ENCODE measurements around the gene MPST.

Gene MPST

DNA sequence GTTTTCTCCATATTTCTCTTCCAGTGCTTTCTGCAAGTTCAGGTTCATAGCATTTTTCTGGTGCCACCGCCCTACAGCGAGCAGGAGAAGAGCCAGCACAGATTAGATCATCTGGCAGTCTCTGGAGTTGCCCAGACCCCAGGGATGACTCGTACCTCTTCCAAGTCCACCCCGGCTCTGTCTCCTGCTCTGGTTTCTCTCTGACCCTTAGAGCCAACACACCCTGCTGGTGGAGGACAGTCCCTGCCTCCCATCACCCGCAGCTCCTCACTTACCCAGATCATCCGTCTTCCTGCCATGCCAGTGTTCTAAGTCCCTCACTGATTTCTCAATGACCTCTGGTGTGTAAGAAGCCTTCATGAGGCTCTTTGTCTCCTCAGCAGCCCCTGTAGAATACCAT is 28.3 kb upstream of the MPST start:
- ATAC-seq (no peak), DNase-seq (no peak)
- H3K4me3 Mint-ChIP-seq: no peak overlapping the region
- no peaks in the 10 kb centered on the region for H3K4me1 Mint-ChIP-seq
- H3K27me3 Mint-ChIP-seq: peaks cover 51% of the 10 kb centered on the region
- peaks cover 8 to 10% of the 10 kb centered on the region in 2 donors for H3K9me3 Mint-ChIP-seq
- H3K27ac Mint-ChIP-seq: no peak overlapping the region

DNA sequence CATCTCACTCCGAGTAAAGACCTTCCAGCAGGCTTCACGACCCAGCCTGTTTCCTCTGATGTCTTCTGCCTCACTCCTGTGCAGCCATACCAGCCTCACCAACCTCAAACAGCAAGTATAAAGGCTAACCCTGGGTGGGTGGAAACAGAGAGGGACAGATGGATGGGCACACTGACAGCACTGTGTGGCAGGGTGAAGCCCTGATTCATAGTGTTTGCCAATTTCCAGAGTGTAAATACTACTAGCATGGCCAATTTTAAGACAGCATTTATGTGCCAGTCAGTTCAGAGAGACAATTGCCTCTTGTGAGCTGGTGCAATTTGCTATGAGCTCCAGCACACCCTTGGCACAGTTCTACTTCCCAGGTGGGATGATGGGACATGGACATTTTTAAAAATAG is 21.8 kb upstream of the MPST start:
- no peak for ATAC-seq
- no peak overlapping the region for H3K4me3 Mint-ChIP-seq
- H3K4me1 Mint-ChIP-seq: no peaks in the 10 kb centered on the region
- H3K27me3 Mint-ChIP-seq: peaks cover 15% of the 10 kb centered on the region
- H3K27ac Mint-ChIP-seq: no peak overlapping the region
- no peaks in the 10 kb centered on the region for H3K9me3 Mint-ChIP-seq
- DNase-seq: no peak

DNA sequence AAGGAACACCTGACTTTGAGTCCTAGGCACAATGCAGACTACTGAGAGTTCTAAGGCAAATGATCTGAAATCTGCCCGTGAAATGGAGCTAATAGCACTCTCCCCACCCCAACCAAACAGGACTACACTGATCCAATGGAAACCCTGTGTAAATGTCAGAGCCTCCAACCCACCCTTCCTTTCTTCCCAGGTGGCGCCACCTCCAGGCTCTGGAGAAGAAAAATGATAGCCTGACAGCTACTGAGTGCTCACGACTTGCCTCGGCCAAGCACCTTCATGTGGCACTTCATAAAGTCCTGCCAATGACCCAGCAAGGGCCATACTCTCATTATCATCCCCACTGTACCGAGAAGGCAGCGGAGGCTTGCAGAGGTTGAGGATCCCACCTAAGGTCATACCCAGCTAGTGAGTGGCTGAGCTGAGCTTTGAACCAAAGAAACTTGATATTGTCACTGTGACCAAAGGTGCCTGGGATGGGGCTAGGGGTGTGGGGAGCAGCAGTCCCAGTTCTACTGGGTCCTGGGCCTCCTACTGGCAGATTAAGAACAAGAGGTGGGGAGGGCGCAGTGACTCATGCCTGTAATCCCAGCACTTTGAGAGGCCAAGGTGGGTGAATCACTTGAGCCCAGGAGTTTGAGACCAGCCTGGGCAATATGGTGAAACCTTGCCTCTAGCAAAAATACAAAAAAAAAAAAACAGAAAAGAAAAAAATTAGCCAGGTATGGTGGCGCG is 20.8 kb upstream of the MPST start:
- ATAC-seq: no peak
- H3K27ac Mint-ChIP-seq: no peak overlapping the region

DNA sequence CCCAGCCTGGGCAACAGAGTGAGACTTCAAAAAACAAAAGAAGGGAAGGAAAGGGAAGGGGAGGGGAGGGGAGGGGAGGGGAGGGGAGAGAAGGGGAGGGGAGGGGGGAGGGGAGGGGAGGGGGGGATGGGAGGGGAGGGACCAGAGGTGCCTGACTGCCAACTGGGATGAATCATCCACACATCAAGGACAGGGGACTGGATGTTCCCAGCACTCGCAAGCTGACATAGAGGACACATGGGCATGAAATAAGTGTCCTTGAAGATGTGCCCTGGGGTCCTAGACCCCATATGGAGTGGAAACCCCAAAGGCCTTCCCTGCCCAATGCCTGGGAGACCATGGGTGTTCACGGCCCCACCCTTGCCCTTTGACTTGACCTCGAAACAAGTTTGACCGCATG is 20.1 kb upstream of the MPST start:
- DNase-seq (no peak), ATAC-seq (no peak)
- H3K4me3 Mint-ChIP-seq: no peak overlapping the region
- no peaks in the 10 kb centered on the region for H3K4me1 Mint-ChIP-seq
- no peak overlapping the region for H3K27ac Mint-ChIP-seq
- H3K9me3 Mint-ChIP-seq: no peaks in the 10 kb centered on the region
- peaks cover 26% of the 10 kb centered on the region for H3K27me3 Mint-ChIP-seq

More for the DNA sequence above, 20.8 kb upstream of the MPST start:
- Mint-ChIP-seq H3K4me3 (no peak overlapping the region), H3K4me1 (no peaks in the 10 kb centered on the region), H3K27me3 (peaks cover 22% of the 10 kb centered on the region), H3K9me3 (no peaks in the 10 kb centered on the region)
- DNase-seq: no peak

DNA sequence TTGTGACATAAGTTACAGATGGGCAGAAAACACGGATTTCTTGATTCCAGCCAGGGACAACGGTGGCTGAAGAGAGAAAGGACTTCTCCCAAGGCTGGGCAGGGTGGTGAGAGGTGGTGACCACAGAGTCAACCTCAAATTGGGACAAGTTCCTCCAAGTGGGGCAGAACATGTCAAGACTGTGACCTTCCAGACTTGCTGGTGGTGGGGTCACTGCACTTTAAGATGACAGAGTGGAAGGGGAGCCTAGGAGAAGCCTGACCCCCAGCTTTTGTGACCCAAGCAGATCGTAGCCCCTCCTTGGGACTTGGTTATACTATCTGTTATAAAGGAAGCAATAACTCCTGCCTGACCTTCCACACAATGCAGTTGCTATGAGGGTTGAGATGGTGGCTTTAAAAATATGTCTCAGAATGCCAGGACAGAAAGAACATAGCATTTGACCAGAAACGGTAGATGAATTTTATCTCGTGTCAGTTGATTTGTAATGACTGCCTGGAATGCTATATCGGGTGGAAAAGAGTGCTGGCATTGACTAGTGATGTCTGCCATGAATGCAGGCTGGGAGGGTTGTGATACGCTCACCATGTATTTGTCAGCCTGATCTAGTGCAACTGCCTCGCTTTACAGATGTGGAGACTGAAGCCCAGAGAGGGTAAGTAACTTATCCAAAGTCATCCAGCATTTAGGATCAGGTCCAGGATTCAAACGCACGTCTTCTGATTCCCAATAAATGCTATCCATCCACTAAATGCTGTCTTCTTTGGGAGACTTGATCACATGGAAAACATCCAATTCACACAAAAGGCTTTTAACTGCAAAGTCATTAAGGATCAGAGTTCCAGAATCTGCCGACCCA is 18.6 kb upstream of the MPST start:
- DNase-seq: no peak
- H3K27me3 Mint-ChIP-seq: peaks cover 26% of the 10 kb centered on the region
- no peak for ATAC-seq
- no peaks in the 10 kb centered on the region for H3K9me3 Mint-ChIP-seq
- no peak overlapping the region for H3K27ac Mint-ChIP-seq
- H3K4me1 Mint-ChIP-seq: no peaks in the 10 kb centered on the region
- H3K4me3 Mint-ChIP-seq: no peak overlapping the region

DNA sequence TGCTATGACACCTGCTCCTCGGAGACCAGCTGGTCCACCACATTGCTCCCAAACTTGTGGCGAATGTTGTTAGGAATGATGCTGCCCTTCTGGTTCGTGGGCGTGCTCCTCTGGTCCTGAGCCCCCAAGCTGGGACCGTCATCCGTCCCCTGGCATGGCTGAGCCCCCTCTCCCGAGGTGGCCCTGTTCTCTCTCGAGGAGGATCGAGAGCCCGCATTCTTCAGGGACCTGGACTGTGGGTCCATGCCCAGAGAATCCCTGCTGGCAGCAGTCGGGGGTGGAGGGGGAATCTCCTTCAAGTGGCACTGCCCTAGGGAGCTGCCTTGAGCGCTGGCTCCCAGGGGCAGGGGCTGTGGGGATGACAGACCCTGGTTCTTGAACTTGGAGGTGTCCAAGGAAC is 17.7 kb upstream of the MPST start:
- H3K9me3 Mint-ChIP-seq: no peaks in the 10 kb centered on the region
- H3K27me3 Mint-ChIP-seq: peaks cover 35% of the 10 kb centered on the region
- no peak overlapping the region for H3K27ac Mint-ChIP-seq
- no peak overlapping the region for H3K4me3 Mint-ChIP-seq
- ATAC-seq (no peak), DNase-seq (no peak)
- H3K4me1 Mint-ChIP-seq: no peaks in the 10 kb centered on the region

DNA sequence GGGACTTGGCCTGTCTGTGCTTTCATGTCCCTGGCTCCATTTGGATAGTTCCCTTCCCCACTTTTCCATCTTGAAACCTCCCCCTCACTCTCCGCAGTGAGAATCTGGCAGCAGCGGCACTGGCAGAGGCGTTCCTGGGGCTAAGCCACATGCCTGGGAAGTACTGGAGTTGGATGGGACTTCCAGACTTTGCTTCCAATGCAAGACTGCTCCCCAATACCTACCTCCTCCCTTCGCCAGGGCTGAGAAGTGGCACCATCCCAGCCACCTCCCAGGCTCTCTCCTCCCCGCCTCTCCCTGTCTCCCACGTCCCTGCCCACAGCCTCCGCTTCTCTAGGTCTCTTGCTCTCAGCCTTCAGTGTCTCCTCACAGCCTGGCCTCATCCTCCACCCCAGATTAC is 16.9 kb upstream of the MPST start:
- no peaks in the 10 kb centered on the region for H3K4me1 Mint-ChIP-seq
- peaks cover 44% of the 10 kb centered on the region for H3K27me3 Mint-ChIP-seq
- H3K4me3 Mint-ChIP-seq: no peak overlapping the region
- ATAC-seq: no peak
- no peak for DNase-seq
- H3K27ac Mint-ChIP-seq: no peak overlapping the region
- H3K9me3 Mint-ChIP-seq: no peaks in the 10 kb centered on the region

DNA sequence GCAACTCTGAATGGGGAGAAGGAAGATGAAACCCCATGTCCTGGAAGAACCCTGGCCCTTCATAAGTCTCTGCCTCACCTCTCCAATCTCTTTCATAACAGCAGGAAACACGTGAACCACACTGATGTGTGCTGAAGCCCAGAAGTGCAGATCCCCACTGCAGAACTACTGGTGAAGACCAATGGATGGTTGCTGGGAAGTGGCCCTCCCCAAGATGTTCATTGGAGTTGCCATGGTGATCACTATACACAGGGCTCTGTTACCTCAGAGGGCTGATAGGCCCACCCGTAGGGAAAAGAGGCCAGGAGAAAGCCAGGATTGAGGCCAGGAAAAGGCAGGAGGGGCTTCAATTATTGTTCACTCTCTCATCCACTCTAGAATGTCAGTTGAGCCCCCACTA is 11.9 kb upstream of the MPST start:
- DNase-seq: no peak
- Mint-ChIP-seq H3K27ac (no peak overlapping the region), H3K27me3 (peaks cover 64% of the 10 kb centered on the region)

DNA sequence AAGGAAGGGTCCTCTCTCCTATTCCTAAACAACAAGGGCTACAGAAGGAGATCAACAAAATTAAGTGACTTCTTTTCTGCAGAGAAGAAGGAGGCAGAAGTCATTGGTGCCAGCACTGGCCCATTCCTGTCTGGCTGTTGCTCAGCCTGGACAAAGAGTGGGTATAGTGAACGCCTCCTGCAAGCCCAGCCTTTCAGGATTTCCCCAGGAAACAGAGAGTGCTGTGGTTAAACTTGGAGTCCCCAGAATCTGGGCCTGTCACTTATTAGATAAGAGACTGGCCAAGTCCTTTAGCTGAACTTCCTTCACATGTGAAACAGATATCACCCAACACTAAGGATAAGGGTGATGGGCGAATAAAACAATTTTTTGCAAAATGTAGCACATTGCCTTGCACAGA is 11.2 kb upstream of the MPST start:
- Mint-ChIP-seq H3K27me3 (peaks cover 57% of the 10 kb centered on the region), H3K27ac (no peak overlapping the region)

More for the DNA sequence above, 11.9 kb upstream of the MPST start:
- H3K4me3 Mint-ChIP-seq: no peak overlapping the region
- no peak for ATAC-seq
- peaks cover 5% of the 10 kb centered on the region for H3K4me1 Mint-ChIP-seq
- H3K9me3 Mint-ChIP-seq: no peaks in the 10 kb centered on the region

DNA sequence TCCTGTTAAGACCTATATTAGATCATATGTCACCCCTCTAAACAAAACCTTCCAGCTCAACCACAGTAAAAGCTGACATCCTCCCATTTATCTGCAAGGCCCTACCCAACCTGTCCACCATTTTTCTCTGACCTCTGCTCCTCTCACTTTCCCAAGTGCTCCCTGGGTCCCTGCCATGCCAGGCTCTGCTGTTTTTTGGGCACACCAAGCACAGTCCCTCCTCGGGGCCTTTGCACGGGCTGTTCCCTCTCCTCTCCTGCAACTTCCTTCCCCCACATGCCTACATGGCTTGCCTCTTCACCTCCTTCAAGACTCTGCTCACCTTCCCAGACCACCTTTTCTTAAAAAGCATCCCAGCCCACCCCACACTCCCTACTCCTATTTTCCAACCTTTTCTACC is 10.1 kb upstream of the MPST start:
- H3K4me3 Mint-ChIP-seq: no peak overlapping the region
- ATAC-seq (no peak), DNase-seq (no peak)
- H3K9me3 Mint-ChIP-seq: no peaks in the 10 kb centered on the region
- peaks cover 5% of the 10 kb centered on the region for H3K4me1 Mint-ChIP-seq
- H3K27ac Mint-ChIP-seq: no peak overlapping the region
- H3K27me3 Mint-ChIP-seq: peaks cover 45% of the 10 kb centered on the region

More for the DNA sequence above, 11.2 kb upstream of the MPST start:
- DNase-seq (no peak), ATAC-seq (no peak)
- Mint-ChIP-seq H3K9me3 (no peaks in the 10 kb centered on the region), H3K4me1 (peaks cover 5% of the 10 kb centered on the region), H3K4me3 (no peak overlapping the region)

DNA sequence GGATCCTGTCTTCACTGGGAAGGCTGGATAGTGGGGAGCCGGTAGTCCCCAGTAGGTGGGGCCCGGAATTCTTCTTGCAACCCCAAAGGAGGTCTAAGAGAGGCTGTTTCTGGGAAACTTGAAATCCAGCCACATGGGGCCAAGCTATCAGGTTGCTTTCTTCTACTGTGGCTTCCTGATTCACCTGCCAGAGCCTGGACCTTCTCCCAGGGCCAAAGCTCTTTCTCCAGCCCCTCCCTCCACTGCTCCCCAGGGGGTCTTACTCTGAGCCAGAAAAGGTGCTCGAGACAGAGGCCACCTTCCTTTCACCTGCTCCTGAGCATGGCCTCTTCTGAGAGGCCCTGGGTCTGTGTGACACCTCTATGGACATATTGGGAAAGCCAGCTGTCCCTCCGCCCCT is 9.4 kb upstream of the MPST start:
- no peak overlapping the region for H3K27ac Mint-ChIP-seq
- H3K9me3 Mint-ChIP-seq: no peaks in the 10 kb centered on the region
- H3K27me3 Mint-ChIP-seq: peaks cover 47% of the 10 kb centered on the region
- no peak overlapping the region for H3K4me3 Mint-ChIP-seq
- no peak for ATAC-seq
- no peak for DNase-seq
- H3K4me1 Mint-ChIP-seq: peaks cover 5% of the 10 kb centered on the region

DNA sequence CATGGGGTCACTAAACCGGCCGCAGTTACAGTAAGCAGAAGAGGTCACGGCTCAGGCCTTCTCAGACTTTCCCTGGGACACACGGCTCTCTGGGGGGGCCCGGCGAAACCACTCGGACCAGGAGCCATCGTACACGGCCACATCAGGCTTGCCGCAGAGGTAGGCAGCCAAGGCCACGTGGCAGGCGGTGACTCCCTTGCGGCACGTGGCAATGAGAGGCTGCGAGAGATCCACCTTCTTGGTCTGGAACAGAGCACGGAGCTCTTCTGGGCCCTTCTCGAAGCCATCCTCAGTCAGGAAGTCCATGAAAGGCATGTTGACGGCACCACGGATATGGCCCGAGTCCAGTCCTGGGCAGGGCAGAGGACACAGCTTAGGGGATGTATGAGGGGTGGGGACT is 8.6 kb upstream of the MPST start:
- no peak for ATAC-seq
- no peaks in the 10 kb centered on the region for H3K9me3 Mint-ChIP-seq

DNA sequence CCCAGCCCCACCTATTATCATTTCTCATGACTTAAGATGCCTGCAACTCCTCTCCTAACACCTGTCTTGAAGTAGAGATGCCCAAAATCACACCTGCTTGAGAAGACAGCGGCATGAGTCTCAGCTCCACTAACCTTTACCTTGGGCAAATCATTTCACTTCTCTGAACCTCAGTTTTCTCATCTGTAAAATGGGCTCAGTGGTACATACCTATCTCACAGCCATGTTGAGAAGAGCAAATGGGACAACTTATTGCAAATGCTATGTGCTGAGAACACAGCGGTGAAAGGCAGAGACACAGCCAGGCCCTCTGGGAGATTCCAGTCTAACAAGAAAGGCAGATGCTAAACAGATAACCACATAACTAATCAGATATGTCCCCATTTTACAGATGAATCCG is 8.1 kb upstream of the MPST start:
- ATAC-seq (no peak), DNase-seq (no peak)
- Mint-ChIP-seq H3K4me3 (no peak overlapping the region), H3K9me3 (no peaks in the 10 kb centered on the region), H3K27me3 (peaks cover 43% of the 10 kb centered on the region), H3K27ac (no peak overlapping the region), H3K4me1 (peaks cover 5% of the 10 kb centered on the region)

More for the DNA sequence above, 8.6 kb upstream of the MPST start:
- Mint-ChIP-seq H3K4me1 (peaks cover 5% of the 10 kb centered on the region), H3K27ac (no peak overlapping the region), H3K27me3 (peaks cover 48% of the 10 kb centered on the region), H3K4me3 (no peak overlapping the region)
- DNase-seq: no peak

DNA sequence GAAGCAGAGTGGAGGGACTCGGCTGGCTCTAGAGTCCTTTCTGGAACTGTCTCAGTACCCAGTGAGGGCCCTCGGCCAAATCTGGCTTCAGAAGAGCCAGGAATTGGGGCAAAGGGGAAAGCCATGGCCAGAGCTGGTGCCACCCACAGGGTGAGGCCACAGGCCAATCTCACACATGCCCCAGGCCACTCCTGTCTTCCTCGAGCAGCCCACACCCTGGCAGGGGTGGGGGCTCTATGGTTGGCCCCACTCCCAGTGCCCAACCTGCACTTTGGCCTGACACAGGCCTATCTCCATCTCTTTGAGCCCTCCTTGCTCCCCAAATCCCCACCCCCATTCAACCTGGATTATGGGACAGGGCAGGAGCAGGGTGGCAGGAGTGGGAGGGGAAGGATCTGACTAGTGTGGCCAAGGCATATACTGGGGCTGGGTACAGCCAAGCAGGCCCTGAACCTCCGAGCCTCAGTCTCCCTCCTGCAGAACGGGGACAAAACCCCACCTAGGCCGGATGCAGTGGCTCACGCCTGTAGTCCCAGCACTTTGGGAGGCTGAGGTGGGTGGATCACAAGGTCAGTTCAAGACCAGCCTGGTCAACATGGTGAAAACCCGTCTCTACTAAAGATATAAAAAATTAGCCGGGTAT is 7.2 kb upstream of the MPST start:
- DNase-seq (no peak), ATAC-seq (no peak)
- Mint-ChIP-seq H3K9me3 (no peaks in the 10 kb centered on the region), H3K4me1 (peaks cover 5% of the 10 kb centered on the region), H3K27ac (no peak overlapping the region), H3K4me3 (no peak overlapping the region), H3K27me3 (peaks cover 37% of the 10 kb centered on the region)

DNA sequence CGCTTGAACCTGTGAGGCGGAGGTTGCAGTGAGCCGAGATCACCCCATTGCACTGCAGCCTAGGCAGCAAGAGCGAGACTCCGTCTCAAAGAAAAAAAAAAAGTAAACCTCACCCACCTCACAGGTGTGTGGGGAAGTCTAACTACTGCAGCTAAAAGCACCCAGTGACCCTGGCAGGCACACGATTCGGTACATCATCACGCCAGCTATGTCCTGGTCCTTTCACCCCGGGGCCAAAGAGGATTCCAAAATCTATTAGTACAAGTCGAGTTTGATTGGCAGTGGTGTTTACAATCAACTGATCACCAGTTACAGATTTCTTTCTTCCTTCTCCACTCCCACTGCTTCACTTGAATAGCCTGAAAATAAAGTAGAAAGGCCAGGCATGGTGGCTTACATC is 6.6 kb upstream of the MPST start:
- peaks cover 37% of the 10 kb centered on the region for H3K27me3 Mint-ChIP-seq
- no peaks in the 10 kb centered on the region for H3K9me3 Mint-ChIP-seq
- no peak overlapping the region for H3K4me3 Mint-ChIP-seq
- H3K4me1 Mint-ChIP-seq: peaks cover 5% of the 10 kb centered on the region
- DNase-seq (no peak), ATAC-seq (no peak)
- H3K27ac Mint-ChIP-seq: no peak overlapping the region

DNA sequence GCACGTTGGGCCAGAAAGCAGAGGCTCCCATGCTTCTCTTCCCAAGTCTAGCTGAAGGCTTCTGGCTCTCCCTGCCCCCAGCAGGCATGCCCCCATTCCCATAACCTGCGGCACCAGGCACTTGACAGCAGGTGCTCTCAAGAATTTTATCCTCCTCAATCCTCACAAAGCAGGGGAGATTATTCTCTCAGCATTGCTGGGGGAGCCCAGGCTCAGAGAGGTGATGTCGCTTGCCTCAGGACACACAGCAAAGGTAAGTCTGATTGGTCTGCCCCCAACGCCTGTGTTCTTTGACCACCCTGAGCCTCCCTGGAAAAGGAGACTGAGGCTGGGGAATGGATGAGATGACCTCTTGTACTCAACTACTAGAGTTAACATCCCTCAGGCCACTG is 5.1 kb upstream of the MPST start:
- H3K4me3 Mint-ChIP-seq: no peak overlapping the region
- no peaks in the 10 kb centered on the region for H3K9me3 Mint-ChIP-seq
- H3K4me1 Mint-ChIP-seq: peaks cover 6% of the 10 kb centered on the region
- no peak overlapping the region for H3K27ac Mint-ChIP-seq
- DNase-seq (no peak), ATAC-seq (no peak)
- peaks cover 34% of the 10 kb centered on the region for H3K27me3 Mint-ChIP-seq

Measured in stimulated activated naive CD8-positive, alpha-beta T cell treated with anti-CD3 and anti-CD28 coated beads, Interleukin-15, amount 100 ng/mL, for 72 hours (primary cell).